IMR-90 (cell line): ENCODE data around the gene DDX60. TPM values are rescaled to one million over a fixed set of nuclear protein-coding genes. Genes with fewer than 3 reads are reported as not detected.
"Not testable (repeated sequence)": the region's sequence is repeated elsewhere in the genome, so short reads cannot be mapped to it uniquely, and the experiment has no call there.

Experiments used
- ATAC-seq: fragments of 200-7000 bp; cut with Tn5 transposase; 2 replicates; pipeline ENCODE4 v1.9.1; 2020; ENCODE audit warnings: low read depth, mild to moderate bottlenecking, moderate library complexity
- BruUV-seq: library from RNA; stranded (reverse); fragments of 400-500 nt; replicated peaks from 2 replicates; lab custom pipeline; 2021; lab: Mats Ljungman, UMichigan
- CTCF ChIA-PET: fragments of 300-600 bp; formaldehyde crosslinking; extraction: SDS; loops from one replicate; lab custom pipeline; 2021; ENCODE audit warnings: antibody characterized with exemption; lab: Yijun Ruan, JAX
- POLR2A ChIA-PET: fragments of 300-600 bp; sonication (Branson Sonifier 250); formaldehyde crosslinking; loops from one replicate; lab custom pipeline; 2022; ENCODE audit warnings: antibody characterized with exemption; ENCODE audit not compliant: unreplicated experiment; lab: Charles Lee
- DNase-seq: peaks from one replicate; pipeline ENCODE4 v3.0.0; 2013
- H2AFZ ChIP-seq: replicated peaks from 2 replicates; pipeline ENCODE3; 2013; ENCODE audit warnings: low read length, mild to moderate bottlenecking; ENCODE audit not compliant: poor library complexity
- H2AK5ac ChIP-seq: 2 replicates; pipeline ENCODE4 v1.6.1; 2013; ENCODE audit warnings: low read depth, low read length, inconsistent platforms
- H2AK9ac ChIP-seq: replicated peaks from 2 replicates; pipeline ENCODE3; 2013; ENCODE audit warnings: mild to moderate bottlenecking, low read depth, low read length, moderate library complexity; ENCODE audit not compliant: poor library complexity
- H2BK120ac ChIP-seq: 2 replicates; pipeline ENCODE4 v1.6.1; 2013; ENCODE audit warnings: low read depth, low read length, inconsistent platforms
- H2BK15ac ChIP-seq: 3 replicates; pipeline ENCODE4 v1.6.1; 2013; ENCODE audit warnings: low read depth, low read length, inconsistent platforms
- H2BK20ac ChIP-seq: 2 replicates; pipeline ENCODE4 v1.6.1; 2013; ENCODE audit warnings: low read depth, mild to moderate bottlenecking, inconsistent platforms, low read length, moderate library complexity
- H2BK5ac ChIP-seq: 2 replicates; pipeline ENCODE4 v1.6.1; 2013; ENCODE audit warnings: mild to moderate bottlenecking, low read depth, low read length, inconsistent platforms; ENCODE audit not compliant: poor library complexity, severe bottlenecking
- H3K14ac ChIP-seq: replicated peaks from 2 replicates; pipeline ENCODE4 v1.6.1; 2013; ENCODE audit warnings: low read depth, low read length, inconsistent platforms
- H3K18ac ChIP-seq: 2 replicates; pipeline ENCODE4 v1.6.1; 2013; ENCODE audit warnings: low read depth, low read length, control low read depth
- H3K23ac ChIP-seq: 2 replicates; pipeline ENCODE4 v1.6.1; 2013; ENCODE audit warnings: low read depth, low read length, inconsistent platforms
- H3K27ac ChIP-seq: 2 replicates; pipeline ENCODE4 v1.5.1; 2013; ENCODE audit warnings: mild to moderate bottlenecking, control low read depth, low read length; ENCODE audit not compliant: insufficient read depth
- H3K27me3 ChIP-seq: 2 replicates; pipeline ENCODE4 v1.6.1; 2013; ENCODE audit warnings: low read length; ENCODE audit not compliant: control insufficient read depth, insufficient read depth
- H3K36me3 ChIP-seq: 2 replicates; pipeline ENCODE4 v1.6.1; 2013; ENCODE audit warnings: low read length, mixed read lengths; ENCODE audit not compliant: control insufficient read depth, insufficient read depth
- H3K4ac ChIP-seq: 2 replicates; pipeline ENCODE4 v1.6.1; 2013; ENCODE audit warnings: low read depth, low read length, inconsistent platforms
- H3K4me1 ChIP-seq: 2 replicates; pipeline ENCODE4 v1.6.1; 2013; ENCODE audit warnings: low read length, mixed read lengths; ENCODE audit not compliant: control insufficient read depth, insufficient read depth
- H3K4me2 ChIP-seq: 2 replicates; pipeline ENCODE4 v1.6.1; 2013; ENCODE audit warnings: low read depth, mild to moderate bottlenecking, control low read depth, low read length, moderate library complexity
- H3K4me3 ChIP-seq: 2 replicates; pipeline ENCODE4 v1.5.1; 2013; ENCODE audit warnings: low read depth, mild to moderate bottlenecking, control low read depth, low read length, moderate library complexity; ENCODE audit not compliant: insufficient read depth
- H3K56ac ChIP-seq: 2 replicates; pipeline ENCODE4 v1.6.1; 2013; ENCODE audit warnings: low read length, inconsistent platforms; ENCODE audit not compliant: insufficient read depth; ENCODE audit errors: extremely low read depth
- H3K79me1 ChIP-seq, 2 experiments: 2 replicates each; pipeline ENCODE4 v1.6.1; 2013; ENCODE audit warnings: low read length in 2 of 2, inconsistent platforms in 1 of 2, low read depth in 1 of 2
- H3K9ac ChIP-seq: 2 replicates; pipeline ENCODE4 v1.6.1; 2013; ENCODE audit warnings: low read depth, low read length, control low read depth
- H3K9me1 ChIP-seq: 2 replicates; pipeline ENCODE4 v1.6.1; 2013; ENCODE audit warnings: low read length, inconsistent platforms; ENCODE audit not compliant: insufficient read depth
- H3K9me3 ChIP-seq: 2 replicates; pipeline ENCODE4 v1.6.1; 2013; ENCODE audit warnings: low read length; ENCODE audit not compliant: control insufficient read depth, insufficient read depth
- H4K20me1 ChIP-seq: 2 replicates; pipeline ENCODE4 v1.6.1; 2013; ENCODE audit warnings: low read length, inconsistent platforms; ENCODE audit not compliant: insufficient read depth
- H4K5ac ChIP-seq: 2 replicates; pipeline ENCODE4 v1.6.1; 2013; ENCODE audit warnings: mild to moderate bottlenecking, low read depth, low read length, control low read depth
- H4K8ac ChIP-seq, 2 experiments: 2 replicates each; pipeline ENCODE4 v1.6.1; 2013; ENCODE audit warnings: low read depth in 2 of 2, low read length in 2 of 2, control low read depth in 1 of 2, inconsistent platforms in 1 of 2
- H4K91ac ChIP-seq: 2 replicates; pipeline ENCODE4 v1.6.1; 2013; ENCODE audit warnings: low read depth, low read length, inconsistent platforms; ENCODE audit not compliant: insufficient read depth
- WGBS, 2 experiments: methylation state at CpG; one replicate each; pipeline versions ENCODE4 v1.1.5 to v1.1.7; 2013; ENCODE audit warnings: missing lambda C conversion rate in 2 of 2; ENCODE audit not compliant: insufficient read length in 1 of 2; ENCODE audit errors: extremely low coverage in 2 of 2; 5-methylcytosine and 5-hydroxymethylcytosine counted together
- dilution Hi-C: fragments of 300-500 bp; cut with HindIII; formaldehyde crosslinking; loops from one replicate; pipeline ENCODE4 v1.14.3; 2018; ENCODE audit warnings: low sequenced_read_pairs; ENCODE audit not compliant: unreplicated experiment
- in situ Hi-C: fragments of 300-500 bp; cut with MboI; formaldehyde crosslinking; loops from 3 replicates; pipeline ENCODE4 v1.14.3; 2019; ENCODE audit warnings: low sequenced_read_pairs, inconsistent platforms, mixed read lengths
- intact Hi-C: fragments of 100-400 bp; cut with micrococcal nuclease; formaldehyde crosslinking; loops from 2 replicates; pipeline ENCODE4 v1.10.0; 2022
- polyA plus RNA-seq, 3 experiments: library from polyadenylated mRNA; depleted of rRNA; stranded (reverse); fragments of >200 nt; gene quantifications; 2 replicates each; pipeline ENCODE4 v1.2.3, GENCODE V29; 2012; ENCODE audit warnings: low replicate concordance in 1 of 3
- total RNA-seq: library from RNA; depleted of rRNA; stranded (reverse); fragments of >200 nt; gene quantifications from 2 replicates; pipeline ENCODE4 v1.2.3, GENCODE V29; 2012
- TF ChIP-seq, protein P1 (sequence below): conservative IDR thresholded peaks from 2 replicates; pipeline ENCODE4 v1.5.1; 2012; ENCODE audit warnings: mild to moderate bottlenecking, low read depth, low read length, improper control_type of control experiment

The DDX60 gene
- total and polyA plus RNA-seq, 2 of the 4 experiments (the other 2 are of a cell fraction) = 3.1 to 6.6 TPM

DNA sequence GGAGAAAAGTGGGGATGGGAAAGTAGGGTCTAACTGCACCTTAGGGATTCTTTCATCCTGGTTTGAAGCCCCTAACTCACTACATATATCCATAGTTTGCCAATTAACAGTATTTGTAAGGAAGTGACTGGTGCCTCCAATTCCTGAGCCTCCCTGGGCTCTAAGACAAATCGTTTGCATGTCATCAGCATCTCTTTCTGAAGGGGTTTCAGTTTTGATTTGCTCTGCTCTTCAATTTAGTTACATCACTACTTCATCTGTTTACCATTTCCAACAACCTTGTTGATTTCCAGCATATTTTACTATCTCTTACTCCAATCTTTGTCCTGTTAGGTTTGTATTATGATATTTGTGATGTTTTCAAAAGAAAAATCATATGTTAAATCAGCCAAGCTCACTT, 15.5 kb upstream of the DDX60 start:
- no TSS peak for BruUV-seq
- DNase-seq = no peak
- WGBS, 2 experiments = no CpG with 5 or more reads among the region's 1 CpG

DNA sequence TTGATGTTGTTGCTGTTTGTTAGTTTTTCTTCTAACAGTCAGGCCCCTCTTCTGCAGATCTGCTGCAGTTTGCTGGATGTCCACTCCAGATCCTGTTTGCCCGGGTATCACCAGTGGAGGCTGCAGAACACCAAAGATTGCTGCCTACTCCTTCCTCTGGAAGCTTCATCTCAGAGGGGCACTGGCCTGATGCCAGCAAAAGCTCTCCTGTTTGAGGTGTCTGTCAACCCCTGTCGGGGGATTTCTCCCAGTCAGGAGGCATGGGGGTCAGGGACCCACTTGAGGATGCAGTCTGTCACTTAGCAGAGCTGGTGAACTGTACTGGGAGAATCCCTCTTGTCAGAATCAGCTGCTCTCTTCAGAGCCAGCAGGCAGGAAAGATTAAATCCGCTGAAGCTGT, 12.0 kb upstream of the DDX60 start:
- H3K9me1 ChIP-seq, BruUV-seq, H2AK9ac ChIP-seq, H2BK5ac ChIP-seq, DNase-seq, H3K23ac ChIP-seq, H3K9ac ChIP-seq, POLR2A ChIA-PET, H3K9me3 ChIP-seq, H2BK120ac ChIP-seq, ATAC-seq, H2BK20ac ChIP-seq, H3K79me1 ChIP-seq, H2AK5ac ChIP-seq, dilution Hi-C loops, H3K27me3 ChIP-seq, H4K8ac ChIP-seq, H3K4ac ChIP-seq, H4K20me1 ChIP-seq, H3K4me2 ChIP-seq, in situ Hi-C loops, H2AFZ ChIP-seq, H3K56ac ChIP-seq, H3K14ac ChIP-seq, H4K5ac ChIP-seq, H3K36me3 ChIP-seq, H3K27ac ChIP-seq, H3K4me1 ChIP-seq, H3K4me3 ChIP-seq, H3K18ac ChIP-seq, H2BK15ac ChIP-seq, intact Hi-C loops, H4K91ac ChIP-seq: not testable (repeated sequence)
- CTCF ChIA-PET = interaction anchor here (0.6 kb wide), 1 partner anchor 66 kb away, joined by 3 read pairs; no protein-coding TSS in a partner anchor
- no CpG with 5 or more reads among the region's 3 CpGs for WGBS, 2 experiments

More for the DNA sequence above, 15.5 kb upstream of the DDX60 start:
- intact Hi-C loops = no loop called here
- no peak overlapping the region for H4K8ac ChIP-seq
- no peak for ATAC-seq
- no peak overlapping the region for H3K56ac ChIP-seq
- H2AK9ac ChIP-seq = no peak overlapping the region
- no peaks in the 10 kb centered on the region for H3K27me3 ChIP-seq
- no peak overlapping the region for H3K14ac ChIP-seq
- H3K4me3 ChIP-seq = no peak overlapping the region
- no peaks in the 10 kb centered on the region for H4K20me1 ChIP-seq
- no peak overlapping the region for H2BK20ac ChIP-seq
- in situ Hi-C loops = no loop called here
- H4K91ac ChIP-seq = no peak overlapping the region
- no peaks in the 10 kb centered on the region for H3K4me1 ChIP-seq
- H4K5ac ChIP-seq = no peak overlapping the region
- peak overlapping the region; percentile 39; the same call in 1 of the 2 replicates for H3K4me2 ChIP-seq
- no peak overlapping the region for H3K23ac ChIP-seq
- TF ChIP-seq, protein P1, sequence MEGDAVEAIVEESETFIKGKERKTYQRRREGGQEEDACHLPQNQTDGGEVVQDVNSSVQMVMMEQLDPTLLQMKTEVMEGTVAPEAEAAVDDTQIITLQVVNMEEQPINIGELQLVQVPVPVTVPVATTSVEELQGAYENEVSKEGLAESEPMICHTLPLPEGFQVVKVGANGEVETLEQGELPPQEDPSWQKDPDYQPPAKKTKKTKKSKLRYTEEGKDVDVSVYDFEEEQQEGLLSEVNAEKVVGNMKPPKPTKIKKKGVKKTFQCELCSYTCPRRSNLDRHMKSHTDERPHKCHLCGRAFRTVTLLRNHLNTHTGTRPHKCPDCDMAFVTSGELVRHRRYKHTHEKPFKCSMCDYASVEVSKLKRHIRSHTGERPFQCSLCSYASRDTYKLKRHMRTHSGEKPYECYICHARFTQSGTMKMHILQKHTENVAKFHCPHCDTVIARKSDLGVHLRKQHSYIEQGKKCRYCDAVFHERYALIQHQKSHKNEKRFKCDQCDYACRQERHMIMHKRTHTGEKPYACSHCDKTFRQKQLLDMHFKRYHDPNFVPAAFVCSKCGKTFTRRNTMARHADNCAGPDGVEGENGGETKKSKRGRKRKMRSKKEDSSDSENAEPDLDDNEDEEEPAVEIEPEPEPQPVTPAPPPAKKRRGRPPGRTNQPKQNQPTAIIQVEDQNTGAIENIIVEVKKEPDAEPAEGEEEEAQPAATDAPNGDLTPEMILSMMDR = no peak
- H3K27ac ChIP-seq = no peak overlapping the region
- no peaks in the 10 kb centered on the region for H3K9me1 ChIP-seq
- dilution Hi-C loops = no loop called here
- no peak overlapping the region for H2AK5ac ChIP-seq
- CTCF ChIA-PET = no interaction called here
- no peak overlapping the region for H3K4ac ChIP-seq
- H3K18ac ChIP-seq = no peak overlapping the region
- H2AFZ ChIP-seq = no peak overlapping the region
- no peak overlapping the region for H2BK120ac ChIP-seq
- H3K9me3 ChIP-seq = no peaks in the 10 kb centered on the region
- no peaks in the 10 kb centered on the region for H3K79me1 ChIP-seq
- H2BK15ac ChIP-seq = no peak overlapping the region
- no peaks in the 10 kb centered on the region for H3K36me3 ChIP-seq
- no peak overlapping the region for H2BK5ac ChIP-seq
- POLR2A ChIA-PET = no interaction called here
- no peak overlapping the region for H3K9ac ChIP-seq
